Measurements from ENCODE around the gene HGS. TPM values are rescaled to one million over a fixed set of nuclear protein-coding genes. Genes with fewer than 3 reads are reported as not detected.

The HGS gene
- total RNA-seq, 4 donors from 2014 or later: 96.1 to 205 (median 150) TPM

DNA sequence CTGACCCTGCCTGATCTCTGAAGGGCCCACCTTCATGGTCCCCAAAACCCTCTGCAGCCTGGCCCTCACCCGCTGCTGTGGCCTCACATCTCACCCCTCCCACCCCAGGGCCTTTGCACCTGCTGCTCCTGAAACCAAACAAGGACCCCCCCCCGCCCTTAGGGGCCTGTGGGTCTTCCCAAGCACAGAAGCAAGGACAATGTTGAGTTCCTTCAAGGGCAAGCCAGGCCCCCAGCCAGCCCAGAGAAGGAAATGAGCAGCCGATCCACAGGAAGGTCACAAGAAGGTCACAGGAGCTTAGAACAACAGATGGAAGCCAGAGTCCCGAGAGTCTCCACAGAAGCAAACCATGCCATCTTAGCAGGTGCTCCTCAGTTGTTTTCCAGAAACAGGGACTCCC is 27.0 kb upstream of the HGS start:
- Histone ChIP-seq H3K27me3 (peaks cover 15% of the 10 kb centered on the region), H3K4me1 (peaks cover 0 to 9% (median 0%) of the 10 kb centered on the region in 4 donors), H3K4me3 (no peak overlapping the region), H3K36me3 (no peaks in the 10 kb centered on the region), H3K27ac (no peak overlapping the region), H3K9me3 (no peaks in the 10 kb centered on the region)
- TF ChIP-seq POLR2A (IDR thresholded peaks at IDR 0.05) (no peak), EP300 (IDR thresholded peaks at IDR 0.05; ENCODE audit: low read depth) (no peak), POLR2AphosphoS5 (IDR thresholded peaks at IDR 0.05) (no peak)
- TF ChIP-seq, protein P1, sequence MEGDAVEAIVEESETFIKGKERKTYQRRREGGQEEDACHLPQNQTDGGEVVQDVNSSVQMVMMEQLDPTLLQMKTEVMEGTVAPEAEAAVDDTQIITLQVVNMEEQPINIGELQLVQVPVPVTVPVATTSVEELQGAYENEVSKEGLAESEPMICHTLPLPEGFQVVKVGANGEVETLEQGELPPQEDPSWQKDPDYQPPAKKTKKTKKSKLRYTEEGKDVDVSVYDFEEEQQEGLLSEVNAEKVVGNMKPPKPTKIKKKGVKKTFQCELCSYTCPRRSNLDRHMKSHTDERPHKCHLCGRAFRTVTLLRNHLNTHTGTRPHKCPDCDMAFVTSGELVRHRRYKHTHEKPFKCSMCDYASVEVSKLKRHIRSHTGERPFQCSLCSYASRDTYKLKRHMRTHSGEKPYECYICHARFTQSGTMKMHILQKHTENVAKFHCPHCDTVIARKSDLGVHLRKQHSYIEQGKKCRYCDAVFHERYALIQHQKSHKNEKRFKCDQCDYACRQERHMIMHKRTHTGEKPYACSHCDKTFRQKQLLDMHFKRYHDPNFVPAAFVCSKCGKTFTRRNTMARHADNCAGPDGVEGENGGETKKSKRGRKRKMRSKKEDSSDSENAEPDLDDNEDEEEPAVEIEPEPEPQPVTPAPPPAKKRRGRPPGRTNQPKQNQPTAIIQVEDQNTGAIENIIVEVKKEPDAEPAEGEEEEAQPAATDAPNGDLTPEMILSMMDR (IDR thresholded peaks at IDR 0.05): no peak
- DNase-seq: no peak
- WGBS, 2 donors (ENCODE audit: low coverage in 1 of 2): 61 to 73% methylated on average over 3 to 4 of the region's 4 CpGs
- in situ Hi-C loops (cut with MboI; ENCODE audit: low pct_ligation_motif_present in 1 of 4, low pct_unique_long_range_greater_than_20kb in 1 of 4, low sequenced_read_pairs in 3 of 4) (no loop called here), intact Hi-C loops (cut with DNase I; ENCODE audit: low total_unique reads) (no loop called here)

DNA sequence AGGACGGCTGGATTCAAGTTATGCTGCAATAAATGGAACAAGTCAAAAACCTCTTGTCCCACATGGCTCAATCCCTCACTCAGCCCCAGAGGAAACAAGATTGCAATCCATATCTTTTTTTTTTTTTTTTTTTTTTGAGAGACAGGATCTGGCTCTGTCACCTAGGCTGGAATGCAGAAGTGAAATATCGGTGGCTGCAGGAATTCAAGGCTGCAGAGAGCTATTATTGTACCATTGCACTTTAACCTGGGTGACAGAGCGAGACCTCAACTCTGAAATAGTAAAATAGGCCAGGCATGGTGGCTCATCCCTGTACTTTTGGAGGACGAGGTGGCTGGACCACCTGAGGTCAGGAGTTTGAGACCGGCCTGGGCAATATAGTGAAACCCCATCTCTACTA is 24.8 kb upstream of the HGS start:
- WGBS, 2 donors (ENCODE audit: low coverage in 1 of 2): 50 to 67% methylated on average over 1 to 5 of the region's 5 CpGs
- peaks cover 2% of the 10 kb centered on the region for H3K27me3 ChIP-seq
- in situ Hi-C loops (cut with MboI; ENCODE audit: low pct_ligation_motif_present in 1 of 4, low pct_unique_long_range_greater_than_20kb in 1 of 4, low sequenced_read_pairs in 3 of 4): no loop called here
- H3K9me3 ChIP-seq: no peaks in the 10 kb centered on the region
- H3K36me3 ChIP-seq: no peaks in the 10 kb centered on the region
- intact Hi-C loops (cut with DNase I; ENCODE audit: low total_unique reads): no loop called here
- H3K27ac ChIP-seq: no peak overlapping the region
- H3K4me1 ChIP-seq: peaks cover 0 to 9% (median 0%) of the 10 kb centered on the region in 4 donors
- no peak for TF ChIP-seq EP300 (IDR thresholded peaks at IDR 0.05; ENCODE audit: low read depth)
- no peak for TF ChIP-seq POLR2A (IDR thresholded peaks at IDR 0.05)
- TF ChIP-seq, protein P1 (IDR thresholded peaks at IDR 0.05): no peak
- TF ChIP-seq POLR2AphosphoS5 (IDR thresholded peaks at IDR 0.05): no peak
- no peak for DNase-seq
- H3K4me3 ChIP-seq: no peak overlapping the region

- intact Hi-C loops (cut with DNase I; ENCODE audit: low total_unique reads): no loop called here
- WGBS, 2 donors (ENCODE audit: low coverage in 1 of 2): 88 to 92% methylated on average over 1 to 9 of the region's 9 CpGs
Observed at GRCh38 chr17:81660441-81660840, 23.4 kb upstream of the HGS start.

DNA sequence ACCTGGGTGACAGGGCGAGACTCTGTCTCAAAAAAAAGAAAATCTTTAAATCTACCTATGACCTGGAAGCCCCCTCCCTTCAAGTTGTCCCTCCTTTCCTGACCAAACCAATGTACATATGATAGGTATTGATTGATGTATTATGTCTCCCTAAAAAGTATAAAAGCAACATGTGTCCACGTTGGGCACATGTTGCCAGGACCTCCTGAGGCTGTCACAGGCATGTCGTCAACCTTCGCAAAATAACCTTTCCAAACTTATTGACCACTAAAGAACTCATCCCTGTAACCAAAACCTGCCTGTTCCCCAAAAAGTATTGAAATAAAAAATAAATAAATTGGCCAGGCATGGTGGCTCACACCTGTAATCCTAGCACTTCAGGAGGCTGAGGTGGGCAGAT is 21.8 kb upstream of the HGS start:
- TF ChIP-seq POLR2AphosphoS5 (IDR thresholded peaks at IDR 0.05): no peak
- TF ChIP-seq POLR2A (IDR thresholded peaks at IDR 0.05): no peak
- TF ChIP-seq EP300 (IDR thresholded peaks at IDR 0.05; ENCODE audit: low read depth): no peak
- TF ChIP-seq, protein P1 (IDR thresholded peaks at IDR 0.05): no peak
- no peaks in the 10 kb centered on the region for H3K27me3 ChIP-seq
- intact Hi-C loops (cut with DNase I; ENCODE audit: low total_unique reads): no loop called here
- H3K27ac ChIP-seq: no peak overlapping the region
- H3K36me3 ChIP-seq: no peaks in the 10 kb centered on the region
- in situ Hi-C loops (cut with MboI; ENCODE audit: low pct_ligation_motif_present in 1 of 4, low pct_unique_long_range_greater_than_20kb in 1 of 4, low sequenced_read_pairs in 3 of 4): no loop called here
- peaks cover 5 to 18% (median 11%) of the 10 kb centered on the region in 4 donors for H3K4me1 ChIP-seq
- no peak overlapping the region for H3K4me3 ChIP-seq
- no peaks in the 10 kb centered on the region for H3K9me3 ChIP-seq
- DNase-seq: no peak
- 90 to 95% methylated on average over 4 of the region's 4 CpGs for WGBS, 2 donors (ENCODE audit: low coverage in 1 of 2)

More at GRCh38 chr17:81660441-81660840, 23.4 kb upstream of the HGS start:
- Histone ChIP-seq H3K4me1 (peaks cover 2 to 12% (median 4%) of the 10 kb centered on the region in 4 donors), H3K9me3 (no peaks in the 10 kb centered on the region), H3K36me3 (no peaks in the 10 kb centered on the region), H3K4me3 (no peak overlapping the region), H3K27me3 (no peaks in the 10 kb centered on the region), H3K27ac (no peak overlapping the region)
- TF ChIP-seq POLR2AphosphoS5 (IDR thresholded peaks at IDR 0.05) (no peak), EP300 (IDR thresholded peaks at IDR 0.05; ENCODE audit: low read depth) (no peak), POLR2A (IDR thresholded peaks at IDR 0.05) (no peak)
- TF ChIP-seq, protein P1 (IDR thresholded peaks at IDR 0.05): no peak
- in situ Hi-C loops (cut with MboI; ENCODE audit: low pct_ligation_motif_present in 1 of 4, low pct_unique_long_range_greater_than_20kb in 1 of 4, low sequenced_read_pairs in 3 of 4): no loop called here
- no peak for DNase-seq

All from transverse colon (tissue), 4 donors.